PC-9 (cell line): ENCODE results near the gene NDUFB11. TPM values are rescaled to one million over a fixed set of nuclear protein-coding genes. Genes with fewer than 3 reads are reported as not detected.

Experiments
- BruUV-seq: library from RNA; stranded (reverse); fragments of 400-500 nt; replicated peaks from 2 replicates; lab custom pipeline; 2021; lab: Mats Ljungman, UMichigan
- CTCF ChIA-PET: fragments of 300-600 bp; sonication (Branson Sonifier 250); formaldehyde crosslinking; loops from one replicate; lab custom pipeline; 2022; ENCODE audit warnings: antibody characterized with exemption; lab: Charles Lee
- POLR2A ChIA-PET: fragments of 300-600 bp; sonication (Branson Sonifier 250); formaldehyde crosslinking; loops from one replicate; lab custom pipeline; 2022; ENCODE audit warnings: antibody characterized with exemption; ENCODE audit not compliant: unreplicated experiment; lab: Charles Lee
- DNase-seq, 2 experiments: peaks; one replicate each; pipeline versions ENCODE4 v3.0.0 to v3.0.0-alpha.2; 2015 to 2022; ENCODE audit warnings: mixed read lengths in 1 of 2
- H2AFZ ChIP-seq: fragments of 200-600 bp; sonication (generic); 2 replicates; pipeline ENCODE4 v1.8.1; 2017; ENCODE audit warnings: antibody characterized with exemption
- H3F3A ChIP-seq: fragments of 200-600 bp; sonication (generic); 2 replicates; pipeline ENCODE4 v1.8.1; 2017; ENCODE audit warnings: antibody characterized with exemption, mild to moderate bottlenecking, low read depth; ENCODE audit not compliant: insufficient read depth
- H3K27ac ChIP-seq: fragments of 200-600 bp; sonication (generic); 2 replicates; pipeline ENCODE4 v1.6.1; 2016; ENCODE audit warnings: mixed run types
- H3K27me3 ChIP-seq: fragments of 200-600 bp; sonication (generic); 2 replicates; pipeline ENCODE4 v1.6.1; 2016; ENCODE audit warnings: low read depth, mixed run types; ENCODE audit not compliant: insufficient read depth
- H3K36me3 ChIP-seq: fragments of 200-600 bp; sonication (generic); 2 replicates; pipeline ENCODE4 v1.6.1; 2016; ENCODE audit warnings: low read depth, mixed run types
- H3K4me1 ChIP-seq: fragments of 200-600 bp; sonication (generic); replicated peaks from 2 replicates; pipeline ENCODE4 v1.6.1; 2016; ENCODE audit warnings: mixed run types; ENCODE audit not compliant: insufficient read depth
- H3K4me2 ChIP-seq: fragments of 200-600 bp; sonication (generic); 2 replicates; pipeline ENCODE4 v1.6.1; 2017; ENCODE audit warnings: mixed run types
- H3K4me3 ChIP-seq: fragments of 200-600 bp; sonication (generic); 2 replicates; pipeline ENCODE4 v1.6.1; 2016; ENCODE audit warnings: mixed run types
- H3K79me2 ChIP-seq: fragments of 200-600 bp; sonication (generic); 2 replicates; pipeline ENCODE4 v1.6.1; 2017; ENCODE audit warnings: low read depth, mixed run types
- H3K9me2 ChIP-seq: fragments of 200-600 bp; sonication (generic); 2 replicates; pipeline ENCODE4 v1.8.1; 2017; ENCODE audit warnings: mild to moderate bottlenecking; ENCODE audit not compliant: insufficient read depth
- H3K9me3 ChIP-seq: fragments of 200-600 bp; sonication (generic); 2 replicates; pipeline ENCODE4 v1.8.1; 2016; ENCODE audit warnings: low read depth; ENCODE audit not compliant: insufficient read depth
- H4K20me1 ChIP-seq: fragments of 200-600 bp; sonication (generic); 2 replicates; pipeline ENCODE4 v1.8.1; 2017; ENCODE audit not compliant: insufficient read depth
- EZH2 ChIP-seq: fragments of 200-600 bp; sonication (generic); IDR thresholded peaks from 2 replicates; pipeline ENCODE4 v1.8.0; 2017; ENCODE audit warnings: antibody characterized with exemption, low read depth
- intact Hi-C: fragments of 100-400 bp; cut with micrococcal nuclease; formaldehyde crosslinking; loops from one replicate; pipeline ENCODE4 v1.10.0; 2022; ENCODE audit not compliant: unreplicated experiment
- total RNA-seq: library from RNA; stranded (reverse); gene quantifications from 2 replicates; pipeline ENCODE4 v1.2.3, GENCODE V29; 2021
- TF ChIP-seq, protein P1 (sequence below): fragments of 200-600 bp; sonication (generic); conservative IDR thresholded peaks from 2 replicates; pipeline ENCODE4 v1.6.1; 2017; ENCODE audit warnings: mixed run types, antibody characterized with exemption, mild to moderate bottlenecking, moderate library complexity

The NDUFB11 gene
- total RNA-seq, 1 experiment from 2014 or later, result 58.2 TPM

- ChIA-PET CTCF (no interaction called here), POLR2A (no interaction called here)
- Histone ChIP-seq H3K9me3 (no peaks in the 10 kb centered on the region), H3K4me3 (no peak overlapping the region), H3K9me2 (no peaks in the 10 kb centered on the region), H3K4me1 (no peaks in the 10 kb centered on the region), H3K4me2 (no peak overlapping the region), H3K27me3 (no peaks in the 10 kb centered on the region), H2AFZ (no peak overlapping the region), H4K20me1 (no peaks in the 10 kb centered on the region), H3F3A (peaks cover 3% of the 10 kb centered on the region; the same call in 1 of the 2 replicates), H3K36me3 (no peaks in the 10 kb centered on the region), H3K27ac (no peak overlapping the region), H3K79me2 (peaks cover 11% of the 10 kb centered on the region)
- intact Hi-C loops, result loop anchor here (5.0 to 10.0 kb wide), 3 partner anchors 172 to 465 kb away; partner anchors contain the start of genes ELK1 and UXT
- no peak for DNase-seq
- TF ChIP-seq, protein P1, sequence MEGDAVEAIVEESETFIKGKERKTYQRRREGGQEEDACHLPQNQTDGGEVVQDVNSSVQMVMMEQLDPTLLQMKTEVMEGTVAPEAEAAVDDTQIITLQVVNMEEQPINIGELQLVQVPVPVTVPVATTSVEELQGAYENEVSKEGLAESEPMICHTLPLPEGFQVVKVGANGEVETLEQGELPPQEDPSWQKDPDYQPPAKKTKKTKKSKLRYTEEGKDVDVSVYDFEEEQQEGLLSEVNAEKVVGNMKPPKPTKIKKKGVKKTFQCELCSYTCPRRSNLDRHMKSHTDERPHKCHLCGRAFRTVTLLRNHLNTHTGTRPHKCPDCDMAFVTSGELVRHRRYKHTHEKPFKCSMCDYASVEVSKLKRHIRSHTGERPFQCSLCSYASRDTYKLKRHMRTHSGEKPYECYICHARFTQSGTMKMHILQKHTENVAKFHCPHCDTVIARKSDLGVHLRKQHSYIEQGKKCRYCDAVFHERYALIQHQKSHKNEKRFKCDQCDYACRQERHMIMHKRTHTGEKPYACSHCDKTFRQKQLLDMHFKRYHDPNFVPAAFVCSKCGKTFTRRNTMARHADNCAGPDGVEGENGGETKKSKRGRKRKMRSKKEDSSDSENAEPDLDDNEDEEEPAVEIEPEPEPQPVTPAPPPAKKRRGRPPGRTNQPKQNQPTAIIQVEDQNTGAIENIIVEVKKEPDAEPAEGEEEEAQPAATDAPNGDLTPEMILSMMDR, result no peak
- TF ChIP-seq EZH2, result no peak
- BruUV-seq, result no TSS peak
Measured at GRCh38 chrX:47189906-47190305, 45.4 kb upstream of the NDUFB11 start.

DNA sequence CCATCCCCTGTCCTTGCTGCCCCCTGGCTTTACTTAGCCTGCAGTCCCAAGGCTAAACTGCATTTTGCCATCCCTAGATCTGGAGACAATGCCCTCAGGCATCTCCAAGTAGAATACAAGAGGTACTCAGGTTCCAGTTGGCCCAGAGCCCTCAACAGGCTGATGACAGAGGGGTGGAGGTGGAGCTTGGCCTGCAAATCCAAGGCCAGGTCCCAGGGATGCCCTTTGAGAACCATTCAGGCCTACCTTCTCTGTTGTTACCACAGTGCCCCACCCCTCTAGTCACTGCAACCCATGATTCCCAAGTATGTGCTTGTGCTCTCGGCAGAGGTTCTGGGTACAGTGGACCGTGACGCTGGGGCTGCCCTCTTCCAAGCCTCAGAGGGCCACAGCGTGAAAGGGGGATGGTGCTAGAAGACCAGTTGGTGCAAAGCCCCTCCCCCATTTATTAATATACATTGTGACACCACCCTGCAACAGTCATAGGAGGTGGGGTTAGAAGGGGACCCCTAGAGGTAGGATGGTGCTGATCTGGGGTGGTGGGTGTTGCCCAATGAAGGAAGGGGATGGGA is 42.7 kb upstream of the NDUFB11 start:
- H3K9me2 ChIP-seq, result no peaks in the 10 kb centered on the region
- H3K4me2 ChIP-seq, result no peak overlapping the region
- no peaks in the 10 kb centered on the region for H3K27me3 ChIP-seq
- H3K27ac ChIP-seq, result no peak overlapping the region
- H3K79me2 ChIP-seq, result no peaks in the 10 kb centered on the region
- CTCF ChIA-PET, result no interaction called here
- TF ChIP-seq EZH2, result no peak
- TF ChIP-seq, protein P1, result no peak
- intact Hi-C loops, result no loop called here
- no peaks in the 10 kb centered on the region for H4K20me1 ChIP-seq
- H3K4me1 ChIP-seq, result no peaks in the 10 kb centered on the region
- no TSS peak for BruUV-seq
- H3F3A ChIP-seq, result peaks cover 3% of the 10 kb centered on the region; the same call in 1 of the 2 replicates
- H3K36me3 ChIP-seq, result no peaks in the 10 kb centered on the region
- H3K4me3 ChIP-seq, result no peak overlapping the region
- H2AFZ ChIP-seq, result no peak overlapping the region
- H3K9me3 ChIP-seq, result no peaks in the 10 kb centered on the region
- DNase-seq, result no peak
- POLR2A ChIA-PET, result no interaction called here

- POLR2A ChIA-PET, result no interaction called here
- no peak for DNase-seq
- H3K36me3 ChIP-seq, result no peaks in the 10 kb centered on the region
- H3K9me3 ChIP-seq, result no peaks in the 10 kb centered on the region
- H3K9me2 ChIP-seq, result no peaks in the 10 kb centered on the region
- H2AFZ ChIP-seq, result no peak overlapping the region
- H3F3A ChIP-seq, result peaks cover 3% of the 10 kb centered on the region; the same call in 1 of the 2 replicates
- intact Hi-C loops, result no loop called here
- H3K79me2 ChIP-seq, result no peaks in the 10 kb centered on the region
- BruUV-seq, result TSS peak; percentile 22
- H3K27ac ChIP-seq, result no peak overlapping the region
- H3K4me1 ChIP-seq, result no peaks in the 10 kb centered on the region
- H3K27me3 ChIP-seq, result no peaks in the 10 kb centered on the region
- H3K4me3 ChIP-seq, result no peak overlapping the region
- no peaks in the 10 kb centered on the region for H4K20me1 ChIP-seq
- TF ChIP-seq EZH2, result no peak
- TF ChIP-seq, protein P1, result no peak
- no peak overlapping the region for H3K4me2 ChIP-seq
- CTCF ChIA-PET, result no interaction called here
Measured at GRCh38 chrX:47186096-47186740, 41.7 kb upstream of the NDUFB11 start.
